A549 (cell line): ENCODE measurements around the gene DRC7. TPM values are rescaled to one million over a fixed set of nuclear protein-coding genes. Genes with fewer than 3 reads are reported as not detected.

Experiments used
- ATAC-seq, 2 experiments: fragments of 200-7000 bp in 1 of 2; fragments of >200 bp in 1 of 2; cut with Nextera tagmentation in 1 of 2; cut with Tn5 transposase in 1 of 2; 3 replicates each; pipeline versions ENCODE4 v1.8.0 to v1.9.1; 2018 to 2020; ENCODE audit warnings: mild to moderate bottlenecking in 1 of 2, moderate library complexity in 1 of 2
- CTCF ChIA-PET: fragments of 300-600 bp; sonication (Branson Sonifier 250); formaldehyde crosslinking; extraction: SDS; loops from one replicate; lab custom pipeline; 2021; ENCODE audit warnings: antibody characterized with exemption, inconsistent platforms; lab: Yijun Ruan, JAX
- POLR2A ChIA-PET: fragments of 350-600 bp; formaldehyde crosslinking; extraction: SDS; loops from one replicate; lab custom pipeline; 2021; ENCODE audit warnings: antibody characterized with exemption, inconsistent platforms; lab: Yijun Ruan, JAX
- DNase-seq, 2 experiments: peaks; one replicate each; pipeline versions ENCODE4 v3.0.0 to v3.0.0-alpha.2; 2011 to 2016; ENCODE audit warnings: low read depth in 1 of 2, low spot score in 1 of 2
- FAIRE-seq: peaks from 2 replicates; lab custom pipeline; 2011; peaks lifted over from hg19 to GRCh38; lab: Jason Lieb, UNC
- H3K27ac ChIP-seq, 2 experiments: fragments of >200 bp; sonication (Bioruptor Twin); formaldehyde crosslinking; 3 replicates each; pipeline ENCODE4 v1.5.1; 2016 to 2017
- H3K4me1 ChIP-seq: fragments of >200 bp; sonication (Bioruptor Twin); formaldehyde crosslinking; 3 replicates; pipeline ENCODE4 v1.6.1; 2016
- H3K4me2 ChIP-seq: fragments of >200 bp; sonication (Bioruptor Twin); formaldehyde crosslinking; 3 replicates; pipeline ENCODE4 v1.6.1; 2016
- H3K4me3 ChIP-seq: fragments of >200 bp; sonication (Bioruptor Twin); formaldehyde crosslinking; 3 replicates; pipeline ENCODE4 v1.5.1; 2016
- H3K9me3 ChIP-seq: fragments of >200 bp; sonication (Bioruptor Twin); formaldehyde crosslinking; 3 replicates; pipeline ENCODE4 v1.6.1; 2016
- ATOH8 ChIP-seq: fragments of 250-450 bp; sonication (Bioruptor Pico); IDR thresholded peaks from 2 replicates; pipeline ENCODE4 v1.5.0; 2020; ENCODE audit warnings: low read depth, mild to moderate bottlenecking, moderate library complexity
- BHLHE40 ChIP-seq: IDR thresholded peaks from 2 replicates; pipeline ENCODE4 v1.6.1; 2012; ENCODE audit warnings: low read depth, low read length, inconsistent platforms
- CBX8 ChIP-seq: fragments of 200-600 bp; sonication (generic); IDR thresholded peaks from 2 replicates; pipeline ENCODE4 v1.6.1; 2016
- CHD4 ChIP-seq: fragments of 200-600 bp; sonication (generic); IDR thresholded peaks from 2 replicates; pipeline ENCODE4 v1.6.1; 2016; ENCODE audit warnings: antibody characterized with exemption, mild to moderate bottlenecking, borderline replicate concordance
- E2F6 ChIP-seq: IDR thresholded peaks from 2 replicates; pipeline ENCODE4 v1.6.1; 2012; ENCODE audit warnings: low read depth, borderline replicate concordance
- EHF ChIP-seq: fragments of 250-450 bp; sonication (Bioruptor Pico); IDR thresholded peaks from 2 replicates; pipeline ENCODE4 v1.5.0; 2020; ENCODE audit warnings: mild to moderate bottlenecking
- ELK1 ChIP-seq: fragments of 150-350 bp; IDR thresholded peaks from 2 replicates; pipeline ENCODE4 v1.6.1; 2014; ENCODE audit warnings: low read depth, mild to moderate bottlenecking, low read length
- EP300 ChIP-seq, 2 experiments: fragments of >200 bp; sonication (Bioruptor Twin); formaldehyde crosslinking; IDR thresholded peaks; 2 replicates in 1 of 2; 3 replicates in 1 of 2; pipeline ENCODE4 v1.6.1; 2016 to 2017
- HES2 ChIP-seq: fragments of >200 bp; sonication (Bioruptor Twin); formaldehyde crosslinking; IDR thresholded peaks from 2 replicates; pipeline ENCODE4 v1.6.1; 2016
- HEYL ChIP-seq: fragments of 250-450 bp; sonication (Bioruptor Pico); IDR thresholded peaks from 2 replicates; pipeline ENCODE4 v1.8.0; 2021; ENCODE audit warnings: mild to moderate bottlenecking, moderate library complexity
- HOXB13 ChIP-seq: fragments of 250-450 bp; sonication (Bioruptor Pico); IDR thresholded peaks from 2 replicates; pipeline ENCODE4 v1.5.0; 2020; ENCODE audit warnings: low read depth, mild to moderate bottlenecking, moderate library complexity
- JUNB ChIP-seq: fragments of >200 bp; sonication (Bioruptor Twin); formaldehyde crosslinking; IDR thresholded peaks from 2 replicates; pipeline ENCODE4 v1.6.1; 2016
- KDM1A ChIP-seq: fragments of 200-600 bp; sonication (generic); IDR thresholded peaks from 2 replicates; pipeline ENCODE4 v1.6.1; 2016; ENCODE audit warnings: low read depth, mild to moderate bottlenecking
- NFE2L2 ChIP-seq: fragments of 150-350 bp; conservative IDR thresholded peaks from 2 replicates; pipeline ENCODE4 v1.6.1; 2014; ENCODE audit warnings: low read length
- NR3C1 ChIP-seq: fragments of >200 bp; sonication (Bioruptor Twin); formaldehyde crosslinking; IDR thresholded peaks from 3 replicates; pipeline ENCODE4 v1.6.1; 2017
- POLR2A ChIP-seq: IDR thresholded peaks from 2 replicates; pipeline ENCODE4 v1.6.1; 2012; ENCODE audit warnings: mild to moderate bottlenecking, low read length
- POLR2AphosphoS2 ChIP-seq: conservative IDR thresholded peaks from 2 replicates; pipeline ENCODE4 v1.6.1; 2012; ENCODE audit warnings: low read length, improper control_type of control experiment, inconsistent platforms
- RARB ChIP-seq: fragments of 250-450 bp; sonication (Bioruptor Pico); IDR thresholded peaks from 2 replicates; pipeline ENCODE4 v1.8.0; 2021; ENCODE audit warnings: mild to moderate bottlenecking, moderate library complexity
- RNF2 ChIP-seq: fragments of 200-600 bp; sonication (generic); IDR thresholded peaks from 2 replicates; pipeline ENCODE4 v1.6.1; 2016; ENCODE audit warnings: low read depth, mild to moderate bottlenecking, antibody characterized with exemption, moderate library complexity, borderline replicate concordance
- USF2 ChIP-seq: fragments of 450-650 bp; IDR thresholded peaks from 2 replicates; pipeline ENCODE4 v1.6.1; 2014; ENCODE audit warnings: antibody characterized with exemption
- ZFP36 ChIP-seq: fragments of 450-650 bp; IDR thresholded peaks from 2 replicates; pipeline ENCODE4 v1.6.1; 2014; ENCODE audit warnings: borderline replicate concordance; ENCODE audit not compliant: partially characterized antibody
- ZNF302 ChIP-seq: fragments of 250-450 bp; sonication (Bioruptor Pico); IDR thresholded peaks from 2 replicates; pipeline ENCODE4 v1.9.0; 2021; ENCODE audit warnings: inconsistent platforms, mild to moderate bottlenecking, moderate library complexity
- WGBS: methylation state at CpG from one replicate; pipeline ENCODE4 v1.1.6; 2017; ENCODE audit errors: missing lambda C conversion rate; 5-methylcytosine and 5-hydroxymethylcytosine counted together
- polyA plus RNA-seq, 4 experiments: library from polyadenylated mRNA; depleted of rRNA in 3 of 4; stranded (reverse); fragments of >200 nt; fragmentation: RNase III in 1 of 4; extraction: RNeasy Plus Mini Kit Qiagen cat#74134 plus additional on column Dnase treatment in 1 of 4; gene quantifications; 2 replicates in 3 of 4; 3 replicates in 1 of 4; pipeline ENCODE4 v1.2.3, GENCODE V29; 2011 to 2017

The DRC7 gene
- polyA plus RNA-seq, 2 of the 4 experiments (the other 2 are of a cell fraction), result 0.10 to 0.28 TPM

- no peak for DNase-seq
- ChIA-PET CTCF (interaction anchor here (0.6 to 7.9 kb wide), 10 partner anchors 10 to 241 kb away, joined by 3 to 96 read pairs (median 3); partner anchors contain the start of genes KATNB1 and USB1), POLR2A (interaction anchor here (1.0 to 1.1 kb wide), 2 partner anchors 24 to 27 kb away, joined by 3 read pairs; partner anchors contain the start of gene KATNB1)
- TF ChIP-seq CHD4, result no peak
- 0 out of 2 replicates have a peak, but pooled peaks have one; percentile 36 for TF ChIP-seq POLR2AphosphoS2
- no peak for FAIRE-seq
- Histone ChIP-seq H3K4me1 (peaks cover 94% of the 10 kb centered on the region), H3K4me3 (no peak overlapping the region), H3K4me2 (no peak overlapping the region), H3K9me3 (no peaks in the 10 kb centered on the region), H3K27ac (peak overlapping the region; percentile 11 to 92; a peak in 3 of 6 replicates)
- WGBS, result 79% methylated on average over 21 of the region's 21 CpGs
- ATAC-seq, result no peak
These were observed 65.1 kb downstream of the DRC7 start for GRCh38 chr16:57759541-57760356.

- Histone ChIP-seq H3K4me2 (no peak overlapping the region), H3K9me3 (no peaks in the 10 kb centered on the region), H3K4me3 (no peak overlapping the region), H3K4me1 (peaks cover 94% of the 10 kb centered on the region)
- ChIA-PET POLR2A (interaction anchor here (1.0 to 1.1 kb wide), 2 partner anchors 25 to 26 kb away, joined by 3 read pairs; partner anchors contain the start of gene KATNB1), CTCF (interaction anchor here (0.7 to 7.9 kb wide), 12 partner anchors 9 to 241 kb away, joined by 3 to 96 read pairs (median 4); partner anchors contain the start of genes KIFC3 and USB1)
- FAIRE-seq (no peak), DNase-seq (no peak), ATAC-seq (no peak)
- no peak for TF ChIP-seq ELK1
- TF ChIP-seq HOXB13 (CRISPR knock-in tag), result no peak
- no peak for TF ChIP-seq RNF2
- TF ChIP-seq EHF (CRISPR knock-in tag), result no peak
- TF ChIP-seq ZFP36, result no peak
- no peak for TF ChIP-seq HES2
- TF ChIP-seq JUNB, result no peak
- TF ChIP-seq E2F6, result no peak
- no peak for TF ChIP-seq KDM1A
- no peak for TF ChIP-seq POLR2A
- TF ChIP-seq HEYL (CRISPR knock-in tag), result no peak
- TF ChIP-seq, all 56 proteins: peak for 0
- WGBS, result 90% methylated on average over 30 of the region's 40 CpGs
- H3K27ac ChIP-seq, result peak overlapping the region in 1 of 2 experiments; percentile 92; a peak in 3 of 6 replicates
These were observed 66.0 kb downstream of the DRC7 start for GRCh38 chr16:57760357-57761160.

- no peak for ATAC-seq
- POLR2A ChIA-PET, result no interaction called here
- TF ChIP-seq ZNF302 (CRISPR knock-in tag) (no peak), CBX8 (no peak), EP300 (IDR thresholded peaks at IDR 0.05) (no peak), ATOH8 (CRISPR knock-in tag) (no peak), ZFP36 (no peak), USF2 (no peak), E2F6 (no peak), RARB (CRISPR knock-in tag) (no peak), NFE2L2 (no peak), BHLHE40 (no peak), NR3C1 (no peak)
- DNase-seq, result no peak
- 83% methylated on average over 9 of the region's 9 CpGs for WGBS
- Histone ChIP-seq H3K4me2 (no peak overlapping the region), H3K9me3 (no peaks in the 10 kb centered on the region), H3K4me1 (peaks cover 96% of the 10 kb centered on the region), H3K4me3 (no peak overlapping the region), H3K27ac (peak overlapping the region in 1 of 2 experiments; percentile 92; a peak in 3 of 6 replicates)
- FAIRE-seq, result no peak
- CTCF ChIA-PET, result interaction anchor here (0.6 to 6.9 kb wide), 8 partner anchors 8 to 237 kb away, joined by 3 to 96 read pairs (median 4); partner anchors contain the start of gene KIFC3
These were observed 66.7 kb downstream of the DRC7 start for GRCh38 chr16:57761301-57761700.
